Epithelial cell of proximal tubule (primary cell): Measurements from ENCODE around the gene CPNE4. TPM values are rescaled to one million over a fixed set of nuclear protein-coding genes. Genes with fewer than 3 reads are reported as not detected.
"Not testable (repeated sequence)": the region's sequence is repeated elsewhere in the genome, so short reads cannot be mapped to it uniquely, and the experiment has no call there.

ENCODE experiments used
- DNase-seq: peaks from one replicate; pipeline ENCODE4 v3.0.0-alpha.2; 2011; ENCODE audit warnings: low read depth
- H3K4me3 ChIP-seq: 2 replicates; pipeline ENCODE4 v1.5.1; 2011; ENCODE audit warnings: low read depth, mild to moderate bottlenecking, low read length
- total RNA-seq: library from RNA; depleted of rRNA; stranded (reverse); fragments of >200 nt; gene quantifications from 2 replicates; pipeline ENCODE4 v1.2.3, GENCODE V29; 2015
- TF ChIP-seq, protein P1 (sequence below): conservative IDR thresholded peaks from 2 replicates; pipeline ENCODE4 v1.5.1; 2012; ENCODE audit warnings: low read depth, mild to moderate bottlenecking, low read length

CPNE4 gene
- total RNA-seq, 1 donor from 2014 or later = 4.1 TPM

DNA sequence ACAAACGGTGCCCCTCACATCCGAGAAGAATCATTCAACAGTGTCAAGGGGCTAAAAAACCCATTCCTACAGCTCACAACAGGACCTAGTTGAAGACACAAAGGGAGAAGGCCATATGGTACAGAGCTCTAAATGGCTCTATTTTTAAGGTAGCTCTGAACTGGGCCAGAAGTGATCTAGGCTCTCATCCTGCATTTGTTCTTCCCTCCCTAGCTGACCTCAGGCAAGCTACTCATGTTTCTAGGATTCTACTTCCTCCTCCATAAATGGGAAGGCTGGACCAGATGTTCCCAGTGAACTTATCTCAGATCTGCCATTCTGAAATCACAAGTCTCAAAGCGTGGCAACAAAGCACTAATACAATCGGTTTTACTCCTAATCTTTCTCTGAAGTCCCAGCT lies 62.3 kb downstream of the CPNE4 start:
- DNase-seq = no peak
- no peak overlapping the region for H3K4me3 ChIP-seq
- TF ChIP-seq, protein P1, sequence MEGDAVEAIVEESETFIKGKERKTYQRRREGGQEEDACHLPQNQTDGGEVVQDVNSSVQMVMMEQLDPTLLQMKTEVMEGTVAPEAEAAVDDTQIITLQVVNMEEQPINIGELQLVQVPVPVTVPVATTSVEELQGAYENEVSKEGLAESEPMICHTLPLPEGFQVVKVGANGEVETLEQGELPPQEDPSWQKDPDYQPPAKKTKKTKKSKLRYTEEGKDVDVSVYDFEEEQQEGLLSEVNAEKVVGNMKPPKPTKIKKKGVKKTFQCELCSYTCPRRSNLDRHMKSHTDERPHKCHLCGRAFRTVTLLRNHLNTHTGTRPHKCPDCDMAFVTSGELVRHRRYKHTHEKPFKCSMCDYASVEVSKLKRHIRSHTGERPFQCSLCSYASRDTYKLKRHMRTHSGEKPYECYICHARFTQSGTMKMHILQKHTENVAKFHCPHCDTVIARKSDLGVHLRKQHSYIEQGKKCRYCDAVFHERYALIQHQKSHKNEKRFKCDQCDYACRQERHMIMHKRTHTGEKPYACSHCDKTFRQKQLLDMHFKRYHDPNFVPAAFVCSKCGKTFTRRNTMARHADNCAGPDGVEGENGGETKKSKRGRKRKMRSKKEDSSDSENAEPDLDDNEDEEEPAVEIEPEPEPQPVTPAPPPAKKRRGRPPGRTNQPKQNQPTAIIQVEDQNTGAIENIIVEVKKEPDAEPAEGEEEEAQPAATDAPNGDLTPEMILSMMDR = no peak

GRCh38 chr3:131972091-131972490 lies 62.7 kb downstream of the CPNE4 start:
- TF ChIP-seq, protein P1 = no peak
- no peak for DNase-seq
- no peak overlapping the region for H3K4me3 ChIP-seq

DNA sequence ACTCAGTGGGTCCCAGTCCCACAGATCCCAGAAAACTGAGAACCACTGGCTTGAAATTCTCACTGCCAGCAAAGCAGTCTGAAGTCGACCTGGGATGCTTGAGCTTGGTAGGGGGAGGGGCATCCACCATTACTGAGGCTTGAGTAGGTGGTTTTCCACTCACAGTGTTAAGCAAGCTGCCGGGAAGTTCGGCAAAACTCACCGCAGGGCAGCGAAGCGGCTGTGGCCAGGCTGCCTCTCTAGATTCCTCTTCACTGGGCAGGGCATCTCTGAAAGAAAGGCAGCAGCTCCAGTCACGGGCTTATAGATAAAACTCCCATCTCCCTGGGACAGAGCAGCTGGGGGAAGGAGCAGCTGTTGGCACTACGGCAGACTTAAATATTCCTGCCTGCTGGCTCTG lies 71.4 kb downstream of the CPNE4 start:
- not testable (repeated sequence) for H3K4me3 ChIP-seq, DNase-seq

DNA sequence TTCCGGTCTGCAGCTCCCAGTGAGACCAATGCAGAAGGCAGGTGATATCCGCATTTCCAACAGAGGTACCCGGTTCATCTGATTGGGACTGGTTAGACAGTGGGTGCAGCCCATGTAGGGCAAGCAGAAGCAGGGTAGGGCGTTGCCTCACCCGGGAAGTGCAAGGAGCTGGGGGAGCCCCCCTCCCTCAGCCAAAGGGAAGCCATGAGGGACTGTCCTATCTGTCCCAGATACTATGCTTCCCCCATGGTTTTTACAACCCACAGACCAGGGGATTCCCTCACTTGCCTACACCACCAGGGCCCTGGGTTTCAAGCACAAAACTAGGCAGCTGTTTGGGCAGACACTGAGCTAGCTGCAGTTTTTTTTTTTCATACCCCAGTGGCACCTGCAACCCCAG lies 71.8 kb downstream of the CPNE4 start:
- no peak overlapping the region for H3K4me3 ChIP-seq
- DNase-seq = no peak
- TF ChIP-seq, protein P1 = no peak

DNA sequence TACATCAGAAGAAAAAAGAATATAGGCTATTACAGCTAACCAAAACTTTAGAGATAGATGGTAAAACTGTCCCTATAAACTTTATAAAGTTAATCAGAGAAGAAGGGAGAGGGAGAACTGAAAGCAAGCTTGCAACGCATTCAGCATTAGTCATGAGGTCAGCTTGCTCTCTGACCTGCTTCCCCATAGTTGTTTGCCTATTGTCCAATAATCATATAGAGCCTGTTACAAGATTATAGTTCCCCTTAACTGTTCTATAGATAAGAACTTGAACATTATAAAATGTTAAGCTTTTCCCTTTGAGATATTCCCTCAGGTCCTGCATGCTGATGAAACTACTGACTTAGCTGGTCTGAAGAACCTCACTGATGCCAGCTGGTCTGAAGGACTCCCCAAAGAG lies 74.5 kb downstream of the CPNE4 start:
- no peak overlapping the region for H3K4me3 ChIP-seq
- no peak for DNase-seq
- TF ChIP-seq, protein P1 = no peak

DNA sequence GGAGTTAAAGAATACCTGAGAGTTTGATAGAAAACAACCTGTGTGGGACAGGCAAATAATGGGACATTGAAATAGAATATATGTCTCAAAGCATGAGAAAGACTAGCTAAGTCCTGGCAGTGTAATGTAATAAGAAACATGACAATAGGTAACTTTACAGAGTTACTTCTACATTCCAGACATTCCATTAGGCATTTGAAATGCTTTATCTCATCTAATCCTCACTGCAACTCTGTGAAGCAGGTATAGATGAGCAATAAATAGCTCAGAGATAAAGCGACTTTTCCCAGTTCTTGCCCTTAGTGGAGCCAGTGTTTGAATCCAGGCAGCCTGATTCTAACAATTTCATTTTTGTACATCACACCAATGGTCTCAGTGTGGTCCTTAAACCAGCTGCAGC lies 76.8 kb downstream of the CPNE4 start:
- H3K4me3 ChIP-seq = no peak overlapping the region
- TF ChIP-seq, protein P1 = no peak
- DNase-seq = no peak

GRCh38 chr3:131957511-131957910 lies 77.3 kb downstream of the CPNE4 start:
- H3K4me3 ChIP-seq = no peak overlapping the region
- no peak for DNase-seq
- TF ChIP-seq, protein P1 = no peak

DNA sequence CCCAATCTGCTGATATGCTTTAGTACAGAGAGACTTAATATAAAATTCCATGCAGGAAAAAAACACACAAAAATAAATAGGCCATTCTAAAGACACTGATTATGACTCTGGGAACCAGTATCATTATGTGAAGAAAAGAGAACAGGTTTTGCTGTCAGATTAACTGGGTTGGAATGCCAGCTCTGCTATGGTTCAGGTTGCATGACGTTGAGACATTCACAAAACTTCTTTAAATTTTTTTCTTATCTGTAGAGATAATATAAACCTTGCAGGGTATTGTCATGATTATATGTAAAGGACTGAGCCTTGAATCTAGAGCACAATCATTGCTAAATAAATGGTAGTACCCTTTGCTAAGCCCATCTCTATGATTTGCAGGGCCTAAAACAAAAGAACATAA lies 86.0 kb downstream of the CPNE4 start:
- TF ChIP-seq, protein P1 = no peak
- no peak for DNase-seq

More for the DNA sequence above, 86.0 kb downstream of the CPNE4 start:
- H3K4me3 ChIP-seq = no peak overlapping the region
